Lung (tissue), 12 donors: Measurements from ENCODE around the gene NOD1. TPM values are rescaled to one million over a fixed set of nuclear protein-coding genes. Genes with fewer than 3 reads are reported as not detected.
"Not testable (repeated sequence)": the region's sequence is repeated elsewhere in the genome, so short reads cannot be mapped to it uniquely, and the experiment has no call there.

ENCODE experiments used
- ATAC-seq: fragments of 200-7000 bp; cut with Tn5 transposase; one replicate; pipeline ENCODE4 v1.9.1; 2020; ENCODE audit warnings: moderate number of reproducible peaks; ENCODE audit not compliant: insufficient read depth, low FRiP score
- DNase-seq, 3 donors: peaks; one replicate each; pipeline ENCODE4 v3.0.0-alpha.2; 2013 to 2017
- H3K27ac ChIP-seq, 2 donors: one replicate each; pipeline ENCODE4 v1.5.1; 2013; ENCODE audit warnings: mild to moderate bottlenecking in 2 of 2, moderate library complexity in 2 of 2, control low read depth in 1 of 2, inconsistent platforms in 1 of 2, low read depth in 1 of 2, low read length in 1 of 2
- H3K27me3 ChIP-seq, 3 donors: one replicate each; pipeline ENCODE4 v1.5.1; 2013; ENCODE audit warnings: low read length in 2 of 3; ENCODE audit not compliant: control insufficient read depth in 3 of 3, insufficient read depth in 3 of 3
- H3K36me3 ChIP-seq, 4 donors: one replicate each; pipeline ENCODE4 v1.5.1; 2013; ENCODE audit warnings: low read length in 4 of 4, mild to moderate bottlenecking in 1 of 4, moderate library complexity in 1 of 4; ENCODE audit not compliant: control insufficient read depth in 4 of 4, insufficient read depth in 4 of 4
- H3K4me1 ChIP-seq, 5 donors: one replicate each; pipeline ENCODE4 v1.5.1; 2013; ENCODE audit warnings: low read length in 5 of 5, mild to moderate bottlenecking in 2 of 5, moderate library complexity in 1 of 5; ENCODE audit not compliant: control insufficient read depth in 5 of 5, insufficient read depth in 5 of 5
- H3K4me3 ChIP-seq: one replicate; pipeline ENCODE4 v1.5.1; 2013; ENCODE audit warnings: mild to moderate bottlenecking, control low read depth, moderate library complexity
- H3K9ac ChIP-seq, 2 donors: one replicate each; pipeline ENCODE4 v1.5.1; 2013; ENCODE audit warnings: low read length in 2 of 2, control low read depth in 1 of 2; ENCODE audit not compliant: insufficient read depth in 1 of 2
- H3K9me3 ChIP-seq, 4 donors: one replicate each; pipeline ENCODE4 v1.5.1; 2013; ENCODE audit warnings: low read length in 3 of 4, mild to moderate bottlenecking in 1 of 4, moderate library complexity in 1 of 4; ENCODE audit not compliant: control insufficient read depth in 4 of 4, insufficient read depth in 3 of 4
- WGBS, 2 donors: extraction: QIAGEN DNeasy Blood & Tissue Kit; methylation state at CpG; one replicate each; pipeline ENCODE4 v1.1.7; 2013; 5-methylcytosine and 5-hydroxymethylcytosine counted together
- polyA plus RNA-seq, 2 donors: library from polyadenylated mRNA; stranded (reverse); fragments of 200-250 nt; gene quantifications; one replicate each; pipeline ENCODE4 v1.2.1, GENCODE V29; 2013
- total RNA-seq, 2 donors: library from RNA; depleted of rRNA in 1 of 2; stranded (reverse); fragments of >200 nt in 1 of 2; gene quantifications; one replicate each; pipeline ENCODE4 v1.2.1, GENCODE V29; 2014 to 2021
- TF ChIP-seq, protein P1 (sequence below): IDR thresholded peaks from 2 replicates; pipeline ENCODE4 v1.5.1; 2012; ENCODE audit warnings: mild to moderate bottlenecking; ENCODE audit errors: control extremely low read depth, extremely low read depth
- donor health status: control.
- donor health status: control.
- donor health status: Bipolar disorder and iron deficiency.
- donor health status: healthy.
- donor health status: DM: yes; HTN: yes; CAD: no.

The NOD1 gene
- total and polyA plus RNA-seq, 4 donors = 11.5 to 46.1 (median 21.5) TPM

DNA sequence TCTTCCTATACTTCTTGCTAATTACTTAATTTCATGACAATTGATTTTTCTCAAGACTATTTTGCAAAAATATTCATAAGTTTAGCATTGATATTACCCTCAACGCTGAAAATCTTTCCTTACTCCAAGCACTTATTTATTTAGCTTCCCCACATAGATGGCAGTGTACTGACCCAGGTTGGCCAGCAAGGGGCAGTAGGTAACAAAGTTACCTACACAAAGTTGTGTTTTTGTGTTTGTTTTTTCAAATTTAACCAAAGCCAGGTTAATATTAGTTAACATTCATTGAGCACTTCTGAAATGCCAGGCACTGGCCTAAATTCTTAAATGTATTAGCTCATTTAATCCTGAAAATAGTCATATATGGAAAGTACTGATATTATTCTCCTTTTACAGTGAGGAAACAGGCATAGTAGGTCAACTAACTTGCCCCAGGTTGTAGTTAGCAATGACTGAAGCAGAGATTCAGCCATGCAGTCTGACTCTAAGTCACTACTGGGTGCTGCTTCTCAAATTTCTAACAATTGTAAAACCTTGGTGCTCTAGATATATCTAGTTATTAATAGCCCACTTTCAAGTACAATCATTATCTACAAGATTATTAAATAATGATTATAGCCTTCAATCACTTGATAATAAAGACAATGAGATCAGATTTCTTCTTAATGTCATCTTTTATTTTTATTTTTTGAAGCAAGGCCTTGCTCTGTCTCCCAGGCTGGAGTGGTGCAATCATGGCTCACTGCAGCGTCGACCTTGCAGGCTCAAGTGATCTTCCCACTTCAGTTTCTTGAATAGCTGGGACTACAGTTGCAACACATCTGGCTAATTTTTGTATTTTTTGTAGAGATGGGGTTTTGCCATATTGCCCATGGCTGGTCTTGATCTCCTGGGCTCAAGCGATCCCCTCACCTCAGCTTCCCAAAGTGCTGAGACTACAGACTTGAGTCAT is 31.8 kb upstream of the NOD1 start:
- Histone ChIP-seq H3K36me3 (no peaks in the 10 kb centered on the region), H3K4me1 (peaks cover 0 to 4% (median 0%) of the 10 kb centered on the region in 5 donors), H3K9me3 (no peaks in the 10 kb centered on the region), H3K9ac (no peak overlapping the region), H3K27me3 (no peaks in the 10 kb centered on the region), H3K4me3 (no peak overlapping the region), H3K27ac (no peak overlapping the region)
- ATAC-seq (peak; percentile 69), DNase-seq (peak; percentile 19 to 47 (median 38))
- TF ChIP-seq, protein P1, sequence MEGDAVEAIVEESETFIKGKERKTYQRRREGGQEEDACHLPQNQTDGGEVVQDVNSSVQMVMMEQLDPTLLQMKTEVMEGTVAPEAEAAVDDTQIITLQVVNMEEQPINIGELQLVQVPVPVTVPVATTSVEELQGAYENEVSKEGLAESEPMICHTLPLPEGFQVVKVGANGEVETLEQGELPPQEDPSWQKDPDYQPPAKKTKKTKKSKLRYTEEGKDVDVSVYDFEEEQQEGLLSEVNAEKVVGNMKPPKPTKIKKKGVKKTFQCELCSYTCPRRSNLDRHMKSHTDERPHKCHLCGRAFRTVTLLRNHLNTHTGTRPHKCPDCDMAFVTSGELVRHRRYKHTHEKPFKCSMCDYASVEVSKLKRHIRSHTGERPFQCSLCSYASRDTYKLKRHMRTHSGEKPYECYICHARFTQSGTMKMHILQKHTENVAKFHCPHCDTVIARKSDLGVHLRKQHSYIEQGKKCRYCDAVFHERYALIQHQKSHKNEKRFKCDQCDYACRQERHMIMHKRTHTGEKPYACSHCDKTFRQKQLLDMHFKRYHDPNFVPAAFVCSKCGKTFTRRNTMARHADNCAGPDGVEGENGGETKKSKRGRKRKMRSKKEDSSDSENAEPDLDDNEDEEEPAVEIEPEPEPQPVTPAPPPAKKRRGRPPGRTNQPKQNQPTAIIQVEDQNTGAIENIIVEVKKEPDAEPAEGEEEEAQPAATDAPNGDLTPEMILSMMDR = peak; percentile 38
- 33 to 59% methylated on average over 4 of the region's 4 CpGs for WGBS, 2 donors

DNA sequence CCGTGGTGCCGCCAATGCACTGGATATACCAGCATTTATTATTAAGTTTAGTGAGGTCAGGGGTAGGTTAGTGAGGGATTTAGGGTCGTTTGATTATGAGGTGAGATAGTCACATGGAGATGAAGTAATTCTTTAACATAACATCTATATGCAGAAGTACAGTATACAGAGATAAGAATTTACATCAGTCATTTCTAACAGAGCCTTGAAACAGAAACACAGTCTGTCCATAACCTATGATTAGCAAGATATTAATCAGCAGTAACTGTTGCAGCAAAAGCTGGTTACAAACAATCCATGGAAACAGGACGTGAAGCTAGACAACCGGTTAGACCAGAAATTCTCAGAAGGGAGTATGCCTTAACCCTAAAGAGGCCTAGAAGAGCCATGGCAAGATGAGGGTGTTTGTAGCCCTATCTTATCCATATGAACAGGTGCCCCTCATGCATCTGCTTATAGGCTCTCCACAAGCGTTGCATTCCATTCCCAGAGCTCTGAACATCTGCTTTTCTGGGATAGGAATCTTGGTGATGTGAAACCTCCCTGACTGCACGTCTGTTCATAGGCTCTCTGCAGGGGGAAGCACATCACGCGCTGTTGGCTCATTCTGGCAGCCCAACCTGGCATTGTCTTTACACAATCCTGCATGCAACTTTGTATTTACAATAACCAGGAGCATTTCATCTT is 30.7 kb upstream of the NOD1 start:
- not testable (repeated sequence) for H3K4me1 ChIP-seq, H3K27ac ChIP-seq, ATAC-seq, H3K4me3 ChIP-seq, H3K9me3 ChIP-seq, H3K27me3 ChIP-seq, DNase-seq, H3K36me3 ChIP-seq, H3K9ac ChIP-seq
- WGBS, 2 donors = 62 to 71% methylated on average over 9 of the region's 9 CpGs

GRCh38 chr7:30507346-30507900 is 28.8 kb upstream of the NOD1 start:
- not testable (repeated sequence) for ATAC-seq, H3K27me3 ChIP-seq, DNase-seq, H3K4me3 ChIP-seq, H3K9ac ChIP-seq, H3K9me3 ChIP-seq, H3K36me3 ChIP-seq, H3K27ac ChIP-seq
- H3K4me1 ChIP-seq = peaks cover 3 to 16% (median 4%) of the 10 kb centered on the region in 5 donors
- WGBS, 2 donors = 94 to 97% methylated on average over 9 of the region's 9 CpGs

DNA sequence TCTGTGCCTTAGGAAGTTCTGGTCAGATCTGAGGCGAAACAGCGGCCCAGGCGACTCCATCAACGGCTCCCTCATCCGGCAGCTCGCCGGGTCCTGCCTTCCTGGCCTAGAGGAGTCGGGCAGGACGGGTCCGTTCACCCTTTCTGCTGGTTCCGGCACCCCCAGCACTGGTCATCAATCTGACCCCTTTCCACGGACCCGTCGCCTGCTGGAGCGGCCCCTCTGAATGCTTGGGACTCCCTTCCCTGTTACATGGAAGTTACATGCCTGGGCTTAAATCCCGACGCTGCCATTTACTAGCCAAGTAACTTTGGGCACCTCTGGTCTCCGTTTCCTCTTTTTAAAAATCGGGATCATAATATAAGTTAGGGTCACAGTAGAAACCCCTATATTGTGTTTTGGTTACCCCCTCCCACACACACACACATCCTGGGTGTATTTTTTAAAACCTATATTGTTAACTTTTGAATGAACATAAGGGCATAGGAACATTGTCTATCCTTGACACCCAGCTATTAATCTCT is 26.7 kb upstream of the NOD1 start:
- Histone ChIP-seq H3K27me3 (no peaks in the 10 kb centered on the region), H3K4me1 (peaks cover 3 to 19% (median 6%) of the 10 kb centered on the region in 5 donors), H3K9me3 (no peaks in the 10 kb centered on the region), H3K27ac (peak overlapping the region; percentile 73 to 87), H3K9ac (peak overlapping the region in 1 of 2 donors; percentile 94), H3K36me3 (no peaks in the 10 kb centered on the region), H3K4me3 (peak overlapping the region; percentile 57)
- TF ChIP-seq, protein P1 = no peak
- ATAC-seq (no peak), DNase-seq (no peak)
- WGBS, 2 donors = 13 to 14% methylated on average over 19 of the region's 19 CpGs
